Natural killer cell (primary cell): ENCODE measurements around the gene ARHGAP26. TPM values are rescaled to one million over a fixed set of nuclear protein-coding genes. Genes with fewer than 3 reads are reported as not detected.

Source experiments
- ATAC-seq, 3 donors: fragments of 150-1000 bp in 2 of 3; fragments of 200-7000 bp in 1 of 3; cut with Tn5 transposase; 1 replicate in 1 of 3; 2 replicates in 2 of 3; pipeline ENCODE4 v1.10.0; 2021; ENCODE audit warnings: mild to moderate bottlenecking in 2 of 3, moderate library complexity in 2 of 3
- DNase-seq, 2 donors: peaks; one replicate each; pipeline versions ENCODE4 v3.0.0 to v3.0.0-alpha.2; 2013 to 2021; ENCODE audit warnings: mixed read lengths in 1 of 2
- H3K27ac ChIP-seq: one replicate; pipeline ENCODE4 v1.5.1; 2013; ENCODE audit warnings: mild to moderate bottlenecking, low read length
- H3K27me3 ChIP-seq: one replicate; pipeline ENCODE4 v1.6.1; 2013; ENCODE audit warnings: low read length; ENCODE audit not compliant: control insufficient read depth, insufficient read depth
- H3K36me3 ChIP-seq: one replicate; pipeline ENCODE4 v1.6.1; 2013; ENCODE audit warnings: low read length; ENCODE audit not compliant: control insufficient read depth, insufficient read depth
- H3K4me1 ChIP-seq: one replicate; pipeline ENCODE4 v1.6.1; 2013; ENCODE audit warnings: low read length; ENCODE audit not compliant: control insufficient read depth, insufficient read depth
- H3K4me3 ChIP-seq: one replicate; pipeline ENCODE4 v1.5.1; 2013; ENCODE audit warnings: low read length
- H3K9me3 ChIP-seq: one replicate; pipeline ENCODE4 v1.6.1; 2013; ENCODE audit warnings: low read length; ENCODE audit not compliant: control insufficient read depth, insufficient read depth
- H3K27ac Mint-ChIP-seq, 2 donors: one replicate each; pipeline ENCODE4 v1.8.0; 2022; ENCODE audit warnings: mild to moderate bottlenecking in 2 of 2, mixed read lengths in 2 of 2, moderate library complexity in 1 of 2
- H3K27me3 Mint-ChIP-seq, 2 donors: one replicate each; pipeline ENCODE4 v1.8.0; 2022; ENCODE audit warnings: low read depth in 2 of 2, mixed read lengths in 2 of 2
- H3K36me3 Mint-ChIP-seq: one replicate; pipeline ENCODE4 v1.8.0; 2022; ENCODE audit warnings: mixed read lengths
- H3K4me1 Mint-ChIP-seq, 2 donors: one replicate each; pipeline ENCODE4 v1.8.0; 2022; ENCODE audit warnings: mixed read lengths in 2 of 2
- H3K4me3 Mint-ChIP-seq: one replicate; pipeline ENCODE4 v1.8.0; 2022; ENCODE audit warnings: mild to moderate bottlenecking, moderate library complexity, mixed read lengths
- H3K9me3 Mint-ChIP-seq, 2 donors: one replicate each; pipeline ENCODE4 v1.8.0; 2022; ENCODE audit warnings: mixed read lengths in 2 of 2
- WGBS: methylation state at CpG from one replicate; pipeline ENCODE4 v1.1.7; 2013; ENCODE audit warnings: missing lambda C conversion rate; ENCODE audit not compliant: insufficient coverage; 5-methylcytosine and 5-hydroxymethylcytosine counted together
- intact Hi-C: fragments of 100-400 bp; cut with micrococcal nuclease; formaldehyde crosslinking; loops from one replicate; pipeline ENCODE4 v1.14.2; 2022
- total RNA-seq, 4 donors: library from RNA; stranded (reverse); fragments of 120-200 nt in 1 of 4; gene quantifications; one replicate each; pipeline versions ENCODE4 v1.2.3 to v1.2.4, GENCODE V29; 2013 to 2022
- TF ChIP-seq, protein P1 (sequence below): fragments of 200-600 bp; IDR thresholded peaks from one replicate; pipeline ENCODE4 v1.8.0; 2022; ENCODE audit warnings: antibody characterized with exemption

The ARHGAP26 gene
- total RNA-seq, 3 donors from 2014 or later (not counting 1 experiment from before 2014, with no cell fraction given): 153 to 159 (median 158) TPM

DNA sequence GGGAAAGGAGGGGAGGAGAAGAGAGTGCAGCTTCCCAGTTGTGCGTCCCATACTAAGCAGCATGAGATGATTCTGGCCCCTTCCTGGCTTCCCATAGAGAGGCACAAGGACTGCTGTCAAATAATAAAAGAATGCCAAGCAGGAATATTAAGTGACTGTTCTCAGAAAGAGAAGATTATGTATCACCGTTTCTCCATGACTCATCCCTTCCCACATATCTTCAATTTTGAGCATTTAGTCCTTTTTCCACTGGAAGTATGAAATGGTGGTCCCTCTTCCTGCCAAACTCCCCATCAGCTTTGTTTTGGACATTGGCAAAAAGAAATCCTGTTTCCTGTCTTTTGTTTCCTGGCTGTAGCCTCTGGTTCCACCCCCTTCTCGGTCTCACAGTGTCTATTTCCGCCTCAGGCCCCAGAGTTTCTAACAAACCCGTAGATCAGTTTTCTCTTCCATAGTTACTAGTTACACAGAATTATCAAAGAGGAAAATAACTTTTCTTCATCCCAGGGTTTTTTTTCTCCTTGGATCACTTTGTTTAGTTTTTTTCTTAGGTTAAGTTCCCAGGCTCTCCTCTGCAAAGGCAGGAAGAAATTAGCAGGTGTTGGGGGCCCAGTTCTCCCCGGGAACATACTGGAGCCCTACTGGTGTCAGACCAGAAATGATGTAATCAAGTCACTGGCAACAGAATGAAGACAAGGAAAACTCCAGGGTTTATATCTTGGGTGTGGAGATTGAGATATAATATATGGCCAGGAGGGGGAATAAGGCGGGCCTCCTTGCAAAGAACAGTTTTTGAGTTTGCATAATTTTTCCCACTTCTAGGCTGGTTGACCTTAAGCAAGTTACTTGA is 26.4 kb upstream of the ARHGAP26 start:
- intact Hi-C loops: no loop called here
- Histone ChIP-seq H3K27me3 (no peaks in the 10 kb centered on the region), H3K9me3 (no peaks in the 10 kb centered on the region), H3K27ac (no peak overlapping the region), H3K4me3 (no peak overlapping the region), H3K36me3 (no peaks in the 10 kb centered on the region), H3K4me1 (no peaks in the 10 kb centered on the region)
- TF ChIP-seq, protein P1, sequence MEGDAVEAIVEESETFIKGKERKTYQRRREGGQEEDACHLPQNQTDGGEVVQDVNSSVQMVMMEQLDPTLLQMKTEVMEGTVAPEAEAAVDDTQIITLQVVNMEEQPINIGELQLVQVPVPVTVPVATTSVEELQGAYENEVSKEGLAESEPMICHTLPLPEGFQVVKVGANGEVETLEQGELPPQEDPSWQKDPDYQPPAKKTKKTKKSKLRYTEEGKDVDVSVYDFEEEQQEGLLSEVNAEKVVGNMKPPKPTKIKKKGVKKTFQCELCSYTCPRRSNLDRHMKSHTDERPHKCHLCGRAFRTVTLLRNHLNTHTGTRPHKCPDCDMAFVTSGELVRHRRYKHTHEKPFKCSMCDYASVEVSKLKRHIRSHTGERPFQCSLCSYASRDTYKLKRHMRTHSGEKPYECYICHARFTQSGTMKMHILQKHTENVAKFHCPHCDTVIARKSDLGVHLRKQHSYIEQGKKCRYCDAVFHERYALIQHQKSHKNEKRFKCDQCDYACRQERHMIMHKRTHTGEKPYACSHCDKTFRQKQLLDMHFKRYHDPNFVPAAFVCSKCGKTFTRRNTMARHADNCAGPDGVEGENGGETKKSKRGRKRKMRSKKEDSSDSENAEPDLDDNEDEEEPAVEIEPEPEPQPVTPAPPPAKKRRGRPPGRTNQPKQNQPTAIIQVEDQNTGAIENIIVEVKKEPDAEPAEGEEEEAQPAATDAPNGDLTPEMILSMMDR: no peak
- H3K27me3 Mint-ChIP-seq: peaks cover 0 to 7% of the 10 kb centered on the region in 2 donors
- H3K9me3 Mint-ChIP-seq: no peaks in the 10 kb centered on the region
- ATAC-seq: no peak
- DNase-seq: no peak
- WGBS: 72% methylated on average over 7 of the region's 7 CpGs
- H3K4me1 Mint-ChIP-seq: peaks cover 4 to 6% of the 10 kb centered on the region in 2 donors
- H3K4me3 Mint-ChIP-seq: no peak overlapping the region
- no peaks in the 10 kb centered on the region for H3K36me3 Mint-ChIP-seq
- H3K27ac Mint-ChIP-seq: no peak overlapping the region

DNA sequence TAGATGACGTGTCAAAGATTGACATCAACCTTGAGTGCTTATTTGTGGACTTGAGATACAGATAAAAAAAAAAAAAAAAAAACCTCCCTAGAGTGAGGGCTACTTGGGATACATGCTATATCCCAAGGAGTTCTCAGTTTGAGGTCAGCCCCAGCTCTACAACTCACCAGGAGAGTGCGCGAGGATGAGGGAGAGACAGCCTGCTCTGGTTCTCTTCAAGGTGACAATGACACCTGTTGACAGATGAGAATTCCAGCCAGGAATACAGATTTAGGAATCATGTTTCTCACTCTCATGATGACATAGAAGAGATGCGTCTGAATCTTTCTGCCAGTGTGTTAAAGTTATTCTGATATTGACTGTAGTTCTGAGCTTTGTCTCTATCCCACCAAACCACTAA is 24.9 kb upstream of the ARHGAP26 start:
- Histone ChIP-seq H3K4me3 (no peak overlapping the region), H3K4me1 (peaks cover 3% of the 10 kb centered on the region), H3K36me3 (no peaks in the 10 kb centered on the region), H3K27me3 (no peaks in the 10 kb centered on the region), H3K9me3 (no peaks in the 10 kb centered on the region), H3K27ac (no peak overlapping the region)
- no peak overlapping the region for H3K27ac Mint-ChIP-seq
- DNase-seq: no peak
- WGBS: 93% methylated on average over 2 of the region's 4 CpGs
- H3K9me3 Mint-ChIP-seq: no peaks in the 10 kb centered on the region
- H3K27me3 Mint-ChIP-seq: peaks cover 0 to 4% of the 10 kb centered on the region in 2 donors
- no peak for ATAC-seq
- H3K36me3 Mint-ChIP-seq: no peaks in the 10 kb centered on the region
- intact Hi-C loops: no loop called here
- no peak overlapping the region for H3K4me3 Mint-ChIP-seq
- H3K4me1 Mint-ChIP-seq: peaks cover 14 to 16% of the 10 kb centered on the region in 2 donors
- TF ChIP-seq, protein P1: no peak

DNA sequence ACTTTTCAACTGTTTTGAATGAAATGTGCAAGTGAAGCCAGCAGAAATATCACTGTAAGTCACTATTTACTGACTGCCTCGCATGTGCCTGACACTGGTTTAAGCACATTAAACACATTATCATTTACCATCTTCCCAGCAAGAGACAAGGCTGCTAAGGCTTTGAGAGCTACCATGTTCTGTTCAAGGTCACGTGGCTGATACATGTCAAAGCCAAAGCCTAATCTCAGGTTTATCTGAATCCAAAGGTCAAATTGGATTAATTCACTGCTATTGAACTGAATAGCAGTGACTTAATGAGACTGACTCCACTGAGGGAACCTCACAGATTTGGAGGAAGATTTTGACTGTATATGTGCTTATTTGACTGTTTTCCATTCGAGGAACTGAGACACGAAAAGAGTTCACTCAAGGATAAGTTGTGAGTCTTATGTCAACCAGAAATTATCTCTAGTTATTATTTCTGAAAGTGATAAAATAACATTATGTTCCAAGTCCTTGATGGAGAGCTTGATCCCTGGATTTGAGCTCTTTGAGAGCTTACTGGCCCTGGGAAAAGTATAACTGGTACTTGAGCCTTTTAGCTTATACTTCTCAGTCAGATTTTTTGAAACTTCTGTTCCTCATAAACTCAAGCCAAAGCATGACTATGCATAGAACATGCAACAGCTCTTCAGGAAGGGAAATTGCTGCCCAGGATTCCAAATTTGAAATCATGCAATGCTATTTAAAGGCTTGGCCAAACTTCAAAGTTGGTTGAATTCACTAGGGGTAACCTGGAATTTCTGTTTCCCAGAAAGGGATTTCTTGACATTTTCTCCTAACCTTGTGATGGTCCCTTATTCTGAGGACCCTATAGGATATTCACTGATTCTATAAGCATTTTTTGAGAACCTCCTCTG is 23.4 kb upstream of the ARHGAP26 start:
- ATAC-seq: no peak
- Histone ChIP-seq H3K27me3 (no peaks in the 10 kb centered on the region), H3K9me3 (no peaks in the 10 kb centered on the region), H3K27ac (no peak overlapping the region), H3K4me3 (no peak overlapping the region), H3K4me1 (peaks cover 3% of the 10 kb centered on the region), H3K36me3 (no peaks in the 10 kb centered on the region)
- no peaks in the 10 kb centered on the region for H3K27me3 Mint-ChIP-seq
- TF ChIP-seq, protein P1: no peak
- no peak for DNase-seq
- WGBS: 92% methylated on average over 4 of the region's 4 CpGs
- no peak overlapping the region for H3K27ac Mint-ChIP-seq
- no peaks in the 10 kb centered on the region for H3K36me3 Mint-ChIP-seq
- H3K4me3 Mint-ChIP-seq: no peak overlapping the region
- intact Hi-C loops: no loop called here
- peaks cover 14 to 16% of the 10 kb centered on the region in 2 donors for H3K4me1 Mint-ChIP-seq
- H3K9me3 Mint-ChIP-seq: no peaks in the 10 kb centered on the region
